GM18520 (cell line): ENCODE results near the gene ADA.

Experiments
- ATAC-seq: cut with Tn5 transposase; IDR thresholded peaks from one replicate; pipeline ENCODE4 v1.9.1; 2021; ENCODE audit not compliant: unreplicated experiment

Gene ADA

GRCh38 chr20:44583157-44583556 is 68.3 kb downstream of the ADA start:
- ATAC-seq = no peak

DNA sequence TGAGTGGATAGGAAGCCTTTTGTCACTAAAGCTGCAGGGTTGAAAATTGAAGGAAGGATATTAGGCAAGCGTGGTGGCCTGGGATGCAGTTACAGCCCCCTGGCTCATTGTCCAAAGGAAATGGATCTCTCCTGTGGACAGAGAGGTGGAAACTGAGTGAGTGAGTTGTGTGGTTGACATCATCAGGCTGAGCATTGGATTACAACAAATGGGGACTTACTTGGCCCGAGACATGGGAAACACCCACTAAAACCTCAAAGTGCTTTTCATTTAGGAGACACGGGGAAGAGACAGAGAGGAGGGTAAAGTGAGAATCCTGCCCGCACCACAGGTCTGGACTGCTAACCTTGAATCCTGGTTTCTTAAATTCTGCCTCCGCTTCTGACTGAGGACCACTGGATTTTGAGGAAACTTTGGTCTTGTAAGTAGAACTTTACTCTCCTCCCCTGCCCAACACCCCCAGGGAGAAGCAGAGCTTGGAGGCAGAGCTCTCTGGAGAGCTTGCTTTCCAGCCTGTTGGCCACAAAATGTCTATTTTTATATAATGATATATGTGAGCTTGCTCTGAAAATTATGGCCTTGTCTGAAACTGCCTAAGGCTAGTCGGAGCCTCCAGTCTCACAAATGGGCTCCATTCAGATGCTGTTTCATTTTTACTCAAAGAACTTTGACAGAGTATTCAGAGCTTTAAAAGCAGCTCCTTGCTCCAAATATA is 69.0 kb downstream of the ADA start, which contains the start of gene PKIG:
Gene PKIG (plus strand): TSS at position 269 of the 715 bp plus-strand sequence. CDS start 31,978 bp downstream, outside the sequence.
- no peak for ATAC-seq

- no peak for ATAC-seq
Measured at GRCh38 chr20:44581515-44581914, 70.0 kb downstream of the ADA start.

DNA sequence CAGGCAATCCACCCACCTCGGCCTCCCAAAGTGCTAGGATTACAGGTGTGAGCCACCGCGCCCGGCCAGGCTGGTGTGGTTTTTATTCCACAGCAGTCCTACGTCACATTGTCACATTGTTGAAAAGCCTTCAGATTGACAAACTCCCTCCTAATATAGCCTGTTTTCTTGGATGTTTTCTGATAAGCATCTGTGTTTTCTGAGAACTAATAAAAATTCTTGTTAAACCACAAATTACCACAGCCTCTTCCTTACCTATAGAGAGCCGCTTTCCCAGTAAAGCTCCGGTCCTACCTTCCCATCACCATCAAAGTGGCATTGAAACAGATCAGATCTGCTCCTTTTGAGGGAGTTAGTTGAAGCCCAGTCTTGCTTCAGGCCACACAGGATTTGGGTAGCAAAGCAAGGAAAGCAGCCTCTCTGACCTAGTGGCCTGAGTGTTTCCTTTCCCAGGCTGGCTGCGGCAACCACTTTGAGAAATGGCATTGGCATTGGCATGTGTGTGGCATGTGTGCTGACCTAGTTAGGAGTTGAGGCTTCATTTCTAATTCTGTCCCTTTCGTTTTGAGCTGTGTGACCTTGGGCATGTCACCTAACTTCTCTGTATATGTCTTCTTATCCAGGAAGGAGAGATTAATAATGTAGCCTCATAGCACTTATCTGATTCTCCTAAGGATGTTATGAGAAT is 70.8 kb downstream of the ADA start:
- ATAC-seq = no peak

DNA sequence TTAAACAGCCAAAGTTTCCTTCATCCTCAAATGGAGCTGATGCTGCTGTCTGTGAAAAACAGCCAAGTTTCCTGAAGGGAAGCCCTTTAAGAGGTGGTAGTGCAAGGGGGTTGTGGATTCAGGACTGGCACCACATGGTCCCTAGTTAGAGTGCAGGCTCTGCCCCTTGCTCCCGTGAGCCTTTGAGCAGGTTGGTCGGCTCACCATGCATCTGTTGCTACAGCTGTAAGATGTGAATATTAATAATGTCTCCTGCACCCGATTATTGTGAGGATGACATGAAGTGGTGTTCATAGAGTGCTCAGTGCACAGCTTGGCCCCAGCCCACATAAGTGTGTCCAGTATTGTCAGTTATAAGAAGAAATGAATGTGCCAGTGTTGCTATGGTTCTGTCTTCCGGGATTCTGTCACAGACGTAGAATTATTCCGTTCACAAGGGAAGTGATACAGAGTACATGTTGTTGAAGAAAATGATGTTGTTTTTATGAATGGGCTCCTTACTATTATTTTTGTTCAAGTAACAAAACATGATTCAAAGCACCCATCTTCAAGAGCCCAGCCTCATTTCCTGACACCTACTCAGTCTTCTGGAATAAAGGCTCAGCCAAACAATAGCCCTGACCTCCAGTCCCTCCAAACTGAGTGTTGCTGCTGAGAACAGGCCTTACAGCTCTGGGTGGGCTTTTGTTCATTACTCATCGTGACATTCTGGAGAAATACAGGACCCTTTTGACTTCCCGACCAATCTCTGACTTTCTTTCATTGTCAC is 72.0 kb downstream of the ADA start:
- no peak for ATAC-seq

DNA sequence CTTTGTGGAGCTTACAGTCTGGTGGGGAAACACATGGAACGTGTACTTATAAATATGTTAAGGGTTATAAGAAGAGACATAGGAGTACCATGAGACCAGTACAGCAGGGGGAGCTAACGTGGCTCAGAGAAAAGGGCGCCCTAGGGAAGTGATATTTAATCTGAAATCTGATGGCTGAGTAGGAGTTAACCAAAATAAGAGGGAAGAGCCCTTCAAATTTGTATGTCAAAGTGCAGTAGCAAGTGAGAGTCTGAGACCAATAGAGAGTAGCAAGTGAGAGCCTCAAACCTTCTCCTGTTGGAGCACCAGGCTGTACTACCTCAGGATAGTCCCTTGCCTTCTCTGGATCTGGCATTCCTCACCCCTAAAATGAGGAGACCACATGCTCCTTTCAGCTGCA is 75.2 kb downstream of the ADA start:
- ATAC-seq = no peak

- no peak for ATAC-seq
Measured at GRCh38 chr20:44574372-44574771, 77.1 kb downstream of the ADA start.

DNA sequence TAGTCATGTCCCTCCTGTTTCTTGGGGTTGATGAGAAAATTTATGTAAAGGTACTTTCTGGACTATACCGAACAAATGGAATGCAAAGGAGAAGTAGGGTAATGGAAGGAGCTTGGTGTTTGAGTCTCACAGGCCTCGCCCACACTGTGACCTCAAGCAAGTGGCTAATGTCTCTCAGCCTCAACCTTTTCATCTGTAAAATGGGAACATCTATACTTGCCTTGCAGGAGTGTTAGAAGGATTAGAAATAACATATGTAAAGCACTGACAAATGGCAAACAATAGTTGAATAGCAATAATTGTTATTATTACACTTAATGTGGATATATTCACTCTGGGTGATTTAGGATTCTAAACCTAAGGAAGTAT is 78.0 kb downstream of the ADA start:
- no peak for ATAC-seq

- ATAC-seq = no peak
Measured at GRCh38 chr20:44572551-44573500, 78.7 kb downstream of the ADA start.

DNA sequence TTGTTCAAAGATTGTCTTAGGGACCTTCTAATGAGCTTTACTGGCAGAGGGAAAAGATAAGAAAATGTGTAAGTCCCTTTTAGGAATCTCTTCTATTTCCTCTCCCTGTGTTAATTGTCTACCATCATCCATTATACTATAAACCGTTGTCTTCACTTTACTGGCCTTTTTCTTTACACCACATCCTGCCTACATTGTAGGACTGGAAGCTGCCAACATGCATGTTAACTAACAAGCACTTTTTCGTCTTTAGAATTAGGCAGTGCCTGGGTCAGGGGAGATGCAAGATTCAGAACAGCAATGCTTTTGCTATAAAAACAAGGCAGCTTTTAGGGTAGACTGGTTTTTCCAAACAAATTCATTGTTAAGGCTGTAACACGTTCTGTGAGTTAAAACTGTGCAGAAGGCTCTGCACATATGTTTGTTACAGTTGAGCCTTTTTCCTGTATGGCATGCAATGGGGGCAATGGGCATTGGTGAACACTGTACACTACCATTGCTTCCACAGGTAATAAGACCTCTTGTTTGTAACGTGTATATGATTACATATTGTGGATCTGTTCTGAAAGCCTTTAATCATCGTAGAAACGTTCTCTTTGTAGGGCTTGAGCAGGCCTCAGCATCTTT is 80.0 kb downstream of the ADA start:
- no peak for ATAC-seq

GRCh38 chr20:44570367-44570766 is 81.1 kb downstream of the ADA start:
- ATAC-seq = no peak
